Measurements from ENCODE around the gene MACROH2A1. TPM values are rescaled to one million over a fixed set of nuclear protein-coding genes. Genes with fewer than 3 reads are reported as not detected.

MACROH2A1 gene
- total RNA-seq, 1 experiment from 2014 or later, result 83.8 TPM

DNA sequence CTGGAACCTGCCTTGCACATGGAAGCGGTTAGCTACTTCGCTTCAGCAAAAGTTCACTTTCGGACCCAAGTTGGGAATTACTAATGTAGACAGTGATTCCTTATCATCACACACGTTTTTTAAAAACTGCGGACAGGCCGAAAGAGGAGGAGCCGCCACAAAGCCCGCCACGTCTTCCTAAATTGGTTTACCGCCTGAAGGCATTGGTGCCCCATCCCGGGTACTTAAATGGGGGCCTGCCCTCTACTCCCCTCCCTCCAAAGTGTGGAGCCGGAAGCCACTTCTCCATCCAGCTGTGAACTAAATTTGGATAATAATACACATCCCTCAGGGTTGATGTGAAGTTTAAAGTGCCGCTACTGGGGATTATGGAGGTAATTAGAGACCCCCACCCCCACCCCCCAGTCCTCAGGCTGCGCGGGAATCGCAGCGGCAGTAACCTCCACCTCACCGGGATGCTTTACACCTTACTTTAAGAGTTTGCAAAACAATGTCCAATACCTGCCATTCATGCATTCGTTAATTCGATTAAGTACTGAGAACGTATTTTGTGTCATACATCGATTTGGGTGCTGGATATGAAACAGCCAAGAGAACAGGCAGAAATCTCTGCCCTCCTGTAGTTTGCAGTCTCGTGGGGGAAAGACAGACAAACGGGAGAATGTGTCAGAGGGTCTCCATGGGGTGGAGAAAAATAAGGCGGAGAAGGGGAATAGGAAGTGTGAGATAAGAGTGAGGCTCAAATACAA lies 937 bp upstream of the MACROH2A1 start:
- H3K36me3 Mint-ChIP-seq, result 0 out of 2 replicates have a peak, but pooled peaks cover under 1% of the 10 kb centered on the region
- peaks cover 52% of the 10 kb centered on the region for H3K4me1 Mint-ChIP-seq
- peak overlapping the region; percentile 86 for H3K27ac Mint-ChIP-seq
- DNase-seq (ENCODE audit: low spot score) (peak; percentile 62), ATAC-seq (peak; percentile 35)
- CTCF ChIA-PET, result interaction anchor here (1.3 kb wide), 1 partner anchor 26 kb away, joined by 6 read pairs; no protein-coding TSS in a partner anchor
- POLR2A ChIA-PET, result no interaction called here
- peaks cover 6% of the 10 kb centered on the region for H3K9me3 Mint-ChIP-seq
- peaks cover 84% of the 10 kb centered on the region for H3K27me3 Mint-ChIP-seq (ENCODE audit: low read depth)
- peak overlapping the region; percentile 82 for H3K4me3 Mint-ChIP-seq
- TF ChIP-seq NR2C2 (CRISPR knock-in tag; IDR thresholded peaks at IDR 0.05), result no peak
- no peak for TF ChIP-seq ZBTB43 (CRISPR knock-in tag; IDR thresholded peaks at IDR 0.05)
- TF ChIP-seq ZNF396 (CRISPR knock-in tag; IDR thresholded peaks at IDR 0.05; ENCODE audit: borderline replicate concordance), result no peak
- TF ChIP-seq, protein P1, sequence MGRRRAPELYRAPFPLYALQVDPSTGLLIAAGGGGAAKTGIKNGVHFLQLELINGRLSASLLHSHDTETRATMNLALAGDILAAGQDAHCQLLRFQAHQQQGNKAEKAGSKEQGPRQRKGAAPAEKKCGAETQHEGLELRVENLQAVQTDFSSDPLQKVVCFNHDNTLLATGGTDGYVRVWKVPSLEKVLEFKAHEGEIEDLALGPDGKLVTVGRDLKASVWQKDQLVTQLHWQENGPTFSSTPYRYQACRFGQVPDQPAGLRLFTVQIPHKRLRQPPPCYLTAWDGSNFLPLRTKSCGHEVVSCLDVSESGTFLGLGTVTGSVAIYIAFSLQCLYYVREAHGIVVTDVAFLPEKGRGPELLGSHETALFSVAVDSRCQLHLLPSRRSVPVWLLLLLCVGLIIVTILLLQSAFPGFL (CRISPR knock-in tag; IDR thresholded peaks at IDR 0.05; ENCODE audit: borderline replicate concordance), result no peak
- TF ChIP-seq FOXJ3 (CRISPR knock-in tag; IDR thresholded peaks at IDR 0.05; ENCODE audit: borderline replicate concordance), result no peak
- TF ChIP-seq ZNF232 (CRISPR knock-in tag; IDR thresholded peaks at IDR 0.05), result no peak
- TF ChIP-seq MXD4 (CRISPR knock-in tag; IDR thresholded peaks at IDR 0.05; ENCODE audit: borderline replicate concordance), result no peak
- TF ChIP-seq ZNF138 (CRISPR knock-in tag; conservative IDR thresholded peaks at IDR 0.05), result no peak
- 0 out of 2 replicates have a peak, but pooled peaks have one; percentile 28 for TF ChIP-seq TEAD1 (CRISPR knock-in tag; IDR thresholded peaks at IDR 0.05)
- TF ChIP-seq ZSCAN18 (CRISPR knock-in tag; IDR thresholded peaks at IDR 0.05), result no peak
- TF ChIP-seq E2F5 (CRISPR knock-in tag; IDR thresholded peaks at IDR 0.05), result peak; percentile 74; the same call in 1 of the 2 replicates
- TF ChIP-seq, protein P2, sequence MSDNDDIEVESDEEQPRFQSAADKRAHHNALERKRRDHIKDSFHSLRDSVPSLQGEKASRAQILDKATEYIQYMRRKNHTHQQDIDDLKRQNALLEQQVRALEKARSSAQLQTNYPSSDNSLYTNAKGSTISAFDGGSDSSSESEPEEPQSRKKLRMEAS (CRISPR knock-in tag; IDR thresholded peaks at IDR 0.05), result no peak
- no peak for TF ChIP-seq USF2 (CRISPR knock-in tag; IDR thresholded peaks at IDR 0.05)
- peak; percentile 64; the same call in 1 of the 2 replicates for TF ChIP-seq ETV6 (CRISPR knock-in tag; IDR thresholded peaks at IDR 0.05)
- 0 out of 2 replicates have a peak, but pooled peaks have one; percentile 24 for TF ChIP-seq SP1 (CRISPR knock-in tag; conservative IDR thresholded peaks at IDR 0.05)
- TF ChIP-seq EMX1 (CRISPR knock-in tag; IDR thresholded peaks at IDR 0.05), result no peak
- TF ChIP-seq OVOL2 (CRISPR knock-in tag; IDR thresholded peaks at IDR 0.05; ENCODE audit: borderline replicate concordance), result no peak
- no peak for TF ChIP-seq ZNF317 (CRISPR knock-in tag; IDR thresholded peaks at IDR 0.05; ENCODE audit: borderline replicate concordance, low read depth)
- TF ChIP-seq CREM (CRISPR knock-in tag; IDR thresholded peaks at IDR 0.05), result peak; percentile 53; the same call in 1 of the 2 replicates
- 0 out of 2 replicates have a peak, but pooled peaks have one; percentile 18 for TF ChIP-seq FOXK1 (CRISPR knock-in tag; IDR thresholded peaks at IDR 0.05)
- TF ChIP-seq E2F1 (CRISPR knock-in tag; IDR thresholded peaks at IDR 0.05), result no peak
- no peak for TF ChIP-seq ZNF423 (CRISPR knock-in tag; IDR thresholded peaks at IDR 0.05)
- TF ChIP-seq, protein P3, sequence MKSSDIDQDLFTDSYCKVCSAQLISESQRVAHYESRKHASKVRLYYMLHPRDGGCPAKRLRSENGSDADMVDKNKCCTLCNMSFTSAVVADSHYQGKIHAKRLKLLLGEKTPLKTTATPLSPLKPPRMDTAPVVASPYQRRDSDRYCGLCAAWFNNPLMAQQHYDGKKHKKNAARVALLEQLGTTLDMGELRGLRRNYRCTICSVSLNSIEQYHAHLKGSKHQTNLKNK (CRISPR knock-in tag; IDR thresholded peaks at IDR 0.05), result peak; percentile 78
- no peak for TF ChIP-seq ZNF219 (CRISPR knock-in tag; IDR thresholded peaks at IDR 0.05; ENCODE audit: borderline replicate concordance)
- TF ChIP-seq SOX15 (CRISPR knock-in tag; IDR thresholded peaks at IDR 0.05), result no peak
- no peak for TF ChIP-seq IRF1 (CRISPR knock-in tag; IDR thresholded peaks at IDR 0.05)
- TF ChIP-seq CREB1 (CRISPR knock-in tag; IDR thresholded peaks at IDR 0.05), result no peak
